Endothelial cell of umbilical vein (primary cell): ENCODE measurements around the gene DCHS1. TPM values are rescaled to one million over a fixed set of nuclear protein-coding genes. Genes with fewer than 3 reads are reported as not detected.

Experiments
- BruUV-seq: library from RNA; stranded (reverse); fragments of 400-500 nt; replicated peaks from 2 replicates; lab custom pipeline; 2021; lab: Mats Ljungman, UMichigan
- CTCF ChIA-PET: fragments of 300-600, 350-600 bp; sonication (Branson Sonifier 250); formaldehyde crosslinking; loops from one replicate; lab custom pipeline; 2021; ENCODE audit warnings: antibody characterized with exemption, inconsistent platforms; lab: Charles Lee
- POLR2A ChIA-PET: fragments of 300-600, 350-600 bp; sonication (Branson Sonifier 250); formaldehyde crosslinking; loops from one replicate; lab custom pipeline; 2021; ENCODE audit warnings: antibody characterized with exemption, inconsistent platforms; lab: Charles Lee
- DNase-seq: peaks from one replicate; pipeline ENCODE4 v3.0.0-alpha.2; 2011; ENCODE audit warnings: low read depth, low spot score
- FAIRE-seq: peaks from 2 replicates; lab custom pipeline; 2011; peaks lifted over from hg19 to GRCh38; lab: Jason Lieb, UNC
- H2AFZ ChIP-seq: 2 replicates; pipeline ENCODE4 v1.6.0; 2012; ENCODE audit warnings: low read depth, low read length, control low read depth, inconsistent platforms
- H3K27ac ChIP-seq: 2 replicates; pipeline ENCODE4 v1.5.1; 2011; ENCODE audit warnings: low read depth, mild to moderate bottlenecking, control low read depth, low read length, moderate library complexity; ENCODE audit not compliant: insufficient read depth
- H3K27me3 ChIP-seq, 2 experiments: 2 replicates each; pipeline versions ENCODE4 v1.6.0 to v1.6.1; 2011; ENCODE audit warnings: low read length in 2 of 2, mixed read lengths in 1 of 2; ENCODE audit not compliant: control insufficient read depth in 2 of 2, insufficient read depth in 2 of 2
- H3K36me3 ChIP-seq, 2 experiments: 2 replicates in 1 of 2; 3 replicates in 1 of 2; pipeline ENCODE4 v1.5.1; 2011; ENCODE audit warnings: low read length in 2 of 2, mild to moderate bottlenecking in 1 of 2, moderate library complexity in 1 of 2; ENCODE audit not compliant: control insufficient read depth in 2 of 2, insufficient read depth in 2 of 2; ENCODE audit errors: extremely low read depth in 1 of 2
- H3K4me1 ChIP-seq: 3 replicates; pipeline ENCODE4 v1.5.1; 2011; ENCODE audit warnings: mild to moderate bottlenecking, low read length; ENCODE audit not compliant: control insufficient read depth, insufficient read depth; ENCODE audit errors: extremely low read depth
- H3K4me2 ChIP-seq: 2 replicates; pipeline ENCODE4 v1.6.1; 2011; ENCODE audit warnings: low read length, control low read depth, mixed read lengths; ENCODE audit not compliant: insufficient read depth
- H3K4me3 ChIP-seq, 3 experiments: fragments of 200-600 bp in 1 of 3; sonication (generic), shearing (Covaris generic) in 1 of 3; replicated peaks in 1 of 3; 2 replicates each; pipeline ENCODE4 v1.5.1; 2011 to 2016; ENCODE audit warnings: control low read depth in 3 of 3, low read length in 3 of 3, mild to moderate bottlenecking in 2 of 3, inconsistent platforms in 1 of 3, low read depth in 1 of 3, moderate library complexity in 1 of 3; ENCODE audit not compliant: insufficient read depth in 1 of 3
- H3K79me2 ChIP-seq: 2 replicates; pipeline ENCODE4 v1.6.0; 2012; ENCODE audit warnings: low read length, inconsistent platforms; ENCODE audit not compliant: control insufficient read depth, insufficient read depth
- H3K9ac ChIP-seq: replicated peaks from 2 replicates; pipeline ENCODE3; 2011; ENCODE audit warnings: low read length, control low read depth; ENCODE audit not compliant: insufficient read depth; ENCODE audit errors: extremely low read depth
- H3K9me1 ChIP-seq: replicated peaks from 3 replicates; pipeline ENCODE4 v1.6.0; 2011; ENCODE audit warnings: mild to moderate bottlenecking, low read length; ENCODE audit not compliant: control insufficient read depth, insufficient read depth; ENCODE audit errors: extremely low read depth
- H3K9me3 ChIP-seq: replicated peaks from 2 replicates; pipeline ENCODE4 v1.5.1; 2012; ENCODE audit warnings: low read length, inconsistent platforms; ENCODE audit not compliant: control insufficient read depth, insufficient read depth
- H4K20me1 ChIP-seq: replicated peaks from 2 replicates; pipeline ENCODE3; 2011; ENCODE audit warnings: mild to moderate bottlenecking, low read length; ENCODE audit not compliant: control insufficient read depth, insufficient read depth; ENCODE audit errors: extremely low read depth
- EZH2 ChIP-seq: IDR thresholded peaks from 2 replicates; pipeline ENCODE4 v1.6.1; 2012; ENCODE audit warnings: borderline replicate concordance, low read depth, mild to moderate bottlenecking, moderate library complexity, low read length, inconsistent platforms; ENCODE audit not compliant: severe bottlenecking
- FOS ChIP-seq: IDR thresholded peaks from 2 replicates; pipeline ENCODE4 v1.6.1; 2011; ENCODE audit warnings: mild to moderate bottlenecking, low read length, moderate library complexity, borderline replicate concordance; ENCODE audit not compliant: insufficient read depth
- GATA2 ChIP-seq: IDR thresholded peaks from 2 replicates; pipeline ENCODE4 v1.7.0; 2011; ENCODE audit warnings: low read depth, mild to moderate bottlenecking, moderate library complexity, mixed read lengths, low read length; ENCODE audit not compliant: insufficient read length, insufficient read depth
- JUN ChIP-seq: IDR thresholded peaks from 2 replicates; pipeline ENCODE4 v1.6.1; 2011; ENCODE audit warnings: borderline replicate concordance, low read depth; ENCODE audit not compliant: insufficient read length, insufficient read depth
- MYC ChIP-seq: IDR thresholded peaks from one replicate; pipeline ENCODE4 v1.6.1; 2011; ENCODE audit warnings: mild to moderate bottlenecking, low read depth, low read length
- POLR2A ChIP-seq: IDR thresholded peaks from 2 replicates; pipeline ENCODE4 v1.6.1; 2012; ENCODE audit warnings: low read depth, mild to moderate bottlenecking, control low read depth, low read length
- POLR2AphosphoS5 ChIP-seq: IDR thresholded peaks from 2 replicates; pipeline ENCODE4 v1.6.1; 2012; ENCODE audit warnings: low read depth, mild to moderate bottlenecking, control low read depth, low read length, moderate library complexity; ENCODE audit not compliant: insufficient read depth
- dilution Hi-C: fragments of 300-500 bp; cut with MboI; formaldehyde crosslinking; loops from one replicate; pipeline ENCODE4 v1.15.0; 2019; ENCODE audit warnings: low sequenced_read_pairs; ENCODE audit not compliant: extremely low pct_ligation_motif_present
- intact Hi-C: fragments of 100-400 bp; cut with micrococcal nuclease; formaldehyde crosslinking; loops from one replicate; pipeline ENCODE4 v1.10.0; 2022
- polyA plus RNA-seq, 4 experiments: library from polyadenylated mRNA; depleted of rRNA in 3 of 4; stranded (reverse) in 3 of 4; unstranded in 1 of 4; fragments of >200 nt; gene quantifications; 2 replicates each; pipeline versions ENCODE4 v1.2.1 to v1.2.3, GENCODE V29; 2011 to 2012; ENCODE audit warnings: missing spikeins in 1 of 4
- total RNA-seq: library from RNA; stranded (reverse); gene quantifications from 2 replicates; pipeline ENCODE4 v1.2.3, GENCODE V29; 2021
- TF ChIP-seq, protein P1 (sequence below): IDR thresholded peaks from 2 replicates; pipeline ENCODE4 v1.6.1; 2011; ENCODE audit not compliant: insufficient read depth, insufficient read length
- TF ChIP-seq, protein P2 (sequence below), 2 donors: IDR thresholded peaks; 1 replicate in 1 of 2; 2 replicates in 1 of 2; pipeline ENCODE4 v1.5.1; 2011; ENCODE audit warnings: low read length in 2 of 2, mild to moderate bottlenecking in 2 of 2, moderate library complexity in 2 of 2, control low read depth in 1 of 2, inconsistent platforms in 1 of 2, low read depth in 1 of 2; ENCODE audit not compliant: insufficient read depth in 1 of 2; ENCODE audit errors: extremely low read depth in 1 of 2

Gene DCHS1
- total and polyA plus RNA-seq, 2 donors (not counting 3 experiments of a cell fraction or from before 2014, with no cell fraction given), result 56.2 to 73.0 TPM

DNA sequence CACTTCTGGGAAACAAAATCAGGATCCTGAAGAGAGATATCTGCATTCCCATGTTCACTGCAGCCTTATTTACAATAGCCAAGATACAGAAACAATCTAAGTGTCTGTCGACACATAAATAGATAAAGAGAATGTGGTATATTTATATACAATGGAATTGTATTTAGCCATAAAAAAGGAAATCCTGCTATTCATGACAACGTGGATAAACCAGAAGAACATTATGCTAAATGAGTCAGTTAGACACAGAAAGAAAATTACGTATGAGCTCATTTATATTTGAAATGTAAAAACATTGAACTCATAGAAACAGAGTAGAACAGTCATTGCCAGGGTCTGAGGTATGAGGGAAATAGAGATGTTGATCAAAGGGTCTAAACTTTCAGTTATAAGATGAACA is 21.4 kb upstream of the DCHS1 start:
- dilution Hi-C loops, result no loop called here
- H3K27ac ChIP-seq, result peak overlapping the region; percentile 29
- ChIA-PET POLR2A (interaction anchor here (1.1 kb wide), 1 partner anchor 65 kb away, joined by 4 read pairs; the partner anchor contains the start of gene TAF10), CTCF (interaction anchor here (1.3 to 1.5 kb wide), 2 partner anchors 9 to 58 kb away, joined by 4 to 14 read pairs; partner anchors contain the start of gene TPP1)
- FAIRE-seq, result peak; percentile 55
- no TSS peak for BruUV-seq
- peak overlapping the region; percentile 27 for H3K4me2 ChIP-seq
- H3K9me3 ChIP-seq, result no peaks in the 10 kb centered on the region
- H3K27me3 ChIP-seq, result no peaks in the 10 kb centered on the region
- peaks cover 27% of the 10 kb centered on the region for H3K4me1 ChIP-seq
- no peak overlapping the region for H2AFZ ChIP-seq
- H3K79me2 ChIP-seq, result peaks cover 17% of the 10 kb centered on the region
- DNase-seq, result peak; percentile 29
- TF ChIP-seq JUN, result peak; percentile 76
- peak; percentile 6 for TF ChIP-seq FOS
- TF ChIP-seq, protein P1, sequence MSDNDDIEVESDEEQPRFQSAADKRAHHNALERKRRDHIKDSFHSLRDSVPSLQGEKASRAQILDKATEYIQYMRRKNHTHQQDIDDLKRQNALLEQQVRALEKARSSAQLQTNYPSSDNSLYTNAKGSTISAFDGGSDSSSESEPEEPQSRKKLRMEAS, result no peak
- H3K9ac ChIP-seq, result peak overlapping the region; percentile 1
- intact Hi-C loops, result no loop called here
- H3K9me1 ChIP-seq, result no peaks in the 10 kb centered on the region
- H3K4me3 ChIP-seq, result no peak overlapping the region
- no peaks in the 10 kb centered on the region for H4K20me1 ChIP-seq
- H3K36me3 ChIP-seq, result peaks cover 0 to 6% of the 10 kb centered on the region in 2 experiments

DNA sequence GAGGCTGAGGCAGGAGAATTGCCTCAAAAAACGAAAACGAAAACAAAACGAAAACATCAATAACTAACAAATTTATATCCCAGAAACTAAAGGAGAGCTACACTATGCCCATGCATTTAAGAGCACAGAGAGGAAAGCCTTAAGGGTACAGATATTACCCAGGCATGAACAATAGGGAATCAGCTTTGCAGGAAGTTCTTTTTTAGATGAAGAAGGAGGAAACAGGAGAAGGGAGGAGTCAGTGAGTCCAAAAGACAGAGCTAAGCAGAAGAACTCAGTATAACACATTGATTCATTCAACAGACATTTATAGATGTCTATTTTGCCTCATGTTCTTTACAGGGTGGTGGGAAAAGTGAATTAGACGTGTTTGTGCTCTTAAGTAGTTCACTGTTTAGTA is 19.3 kb upstream of the DCHS1 start:
- no peak for TF ChIP-seq GATA2
- no peak for TF ChIP-seq FOS
- TF ChIP-seq EZH2, result no peak
- TF ChIP-seq JUN, result no peak
- TF ChIP-seq POLR2A, result no peak
- TF ChIP-seq, protein P1, result no peak
- no peak for TF ChIP-seq POLR2AphosphoS5
- TF ChIP-seq, protein P2, sequence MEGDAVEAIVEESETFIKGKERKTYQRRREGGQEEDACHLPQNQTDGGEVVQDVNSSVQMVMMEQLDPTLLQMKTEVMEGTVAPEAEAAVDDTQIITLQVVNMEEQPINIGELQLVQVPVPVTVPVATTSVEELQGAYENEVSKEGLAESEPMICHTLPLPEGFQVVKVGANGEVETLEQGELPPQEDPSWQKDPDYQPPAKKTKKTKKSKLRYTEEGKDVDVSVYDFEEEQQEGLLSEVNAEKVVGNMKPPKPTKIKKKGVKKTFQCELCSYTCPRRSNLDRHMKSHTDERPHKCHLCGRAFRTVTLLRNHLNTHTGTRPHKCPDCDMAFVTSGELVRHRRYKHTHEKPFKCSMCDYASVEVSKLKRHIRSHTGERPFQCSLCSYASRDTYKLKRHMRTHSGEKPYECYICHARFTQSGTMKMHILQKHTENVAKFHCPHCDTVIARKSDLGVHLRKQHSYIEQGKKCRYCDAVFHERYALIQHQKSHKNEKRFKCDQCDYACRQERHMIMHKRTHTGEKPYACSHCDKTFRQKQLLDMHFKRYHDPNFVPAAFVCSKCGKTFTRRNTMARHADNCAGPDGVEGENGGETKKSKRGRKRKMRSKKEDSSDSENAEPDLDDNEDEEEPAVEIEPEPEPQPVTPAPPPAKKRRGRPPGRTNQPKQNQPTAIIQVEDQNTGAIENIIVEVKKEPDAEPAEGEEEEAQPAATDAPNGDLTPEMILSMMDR (IDR thresholded peaks at IDR 0.05; ENCODE audit: extremely low read depth in 1 of 2, insufficient read depth in 1 of 2, low read depth in 1 of 2, low read length in 2 of 2), result no peak
- TF ChIP-seq MYC, result no peak
- FAIRE-seq, result peak; percentile 50
- CTCF ChIA-PET, result interaction anchor here (0.8 to 2.3 kb wide), 9 partner anchors 9 to 144 kb away, joined by 3 to 14 read pairs (median 4); partner anchors contain the start of genes DCHS1 and MRPL17

More for the DNA sequence above, 19.3 kb upstream of the DCHS1 start:
- H2AFZ ChIP-seq, result peak overlapping the region; percentile 90
- no peaks in the 10 kb centered on the region for H3K9me1 ChIP-seq
- no peak overlapping the region for H3K4me3 ChIP-seq
- intact Hi-C loops (loop anchor here (2.0 kb wide), 1 partner anchor 18 kb away; no protein-coding TSS in a partner anchor), dilution Hi-C loops (no loop called here)
- H3K9ac ChIP-seq, result peak overlapping the region; percentile 4
- no TSS peak for BruUV-seq
- H3K4me2 ChIP-seq, result peak overlapping the region; percentile 59
- peak; percentile 47 for DNase-seq
- H3K36me3 ChIP-seq, result no peaks in the 10 kb centered on the region
- peak overlapping the region; percentile 24 for H3K27ac ChIP-seq
- no peaks in the 10 kb centered on the region for H3K27me3 ChIP-seq
- H3K79me2 ChIP-seq, result no peaks in the 10 kb centered on the region
- POLR2A ChIA-PET, result no interaction called here
- no peaks in the 10 kb centered on the region for H3K9me3 ChIP-seq
- H4K20me1 ChIP-seq, result no peaks in the 10 kb centered on the region
- H3K4me1 ChIP-seq, result peaks cover 14% of the 10 kb centered on the region
